GM18868 (cell line): ENCODE measurements around the gene SNX30.
A peak's percentile ranks its signal among the peaks of the same experiment; 100 is the strongest.

Experiments used
- ATAC-seq: cut with Tn5 transposase; IDR thresholded peaks from one replicate; pipeline ENCODE4 v1.9.1; 2021; ENCODE audit warnings: mild to moderate bottlenecking, moderate library complexity; ENCODE audit not compliant: unreplicated experiment

Gene SNX30

DNA sequence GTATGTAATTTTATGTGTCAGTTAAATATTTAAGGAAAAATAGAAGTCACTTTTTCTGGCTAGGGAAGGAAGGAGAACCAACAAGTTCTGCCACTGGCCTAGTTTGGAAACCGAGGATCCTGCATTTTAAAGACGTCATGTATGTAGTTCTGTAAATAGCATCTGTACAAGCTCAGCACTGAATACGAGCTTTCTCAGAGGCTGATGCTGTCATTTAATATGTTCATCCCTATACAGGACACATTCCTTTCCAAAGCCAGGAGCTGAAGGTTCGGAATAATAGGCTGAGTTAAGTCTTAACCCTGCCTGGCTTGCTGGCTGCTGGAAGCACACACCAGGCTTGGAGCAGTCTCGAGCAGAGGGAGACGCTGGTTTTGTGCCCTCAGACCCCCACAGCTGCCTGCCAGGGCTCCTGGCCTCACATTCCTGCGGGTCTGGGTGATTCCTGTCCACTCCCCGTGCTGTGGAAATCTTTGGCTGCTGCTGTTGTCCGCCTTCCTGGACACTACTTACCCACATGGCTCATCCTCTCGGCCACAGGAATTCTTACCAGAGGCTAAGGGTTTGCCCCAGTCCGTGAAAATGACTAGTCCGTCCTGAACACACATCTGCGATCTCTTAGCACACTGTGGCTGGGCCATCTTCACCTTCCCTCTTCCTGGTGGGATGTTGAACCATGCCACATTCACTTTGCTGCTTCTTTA lies 103.5 kb downstream of the SNX30 start:
- no peak for ATAC-seq

- no peak for ATAC-seq
Measured at GRCh38 chr9:112854657-112855056, 104.1 kb downstream of the SNX30 start.

DNA sequence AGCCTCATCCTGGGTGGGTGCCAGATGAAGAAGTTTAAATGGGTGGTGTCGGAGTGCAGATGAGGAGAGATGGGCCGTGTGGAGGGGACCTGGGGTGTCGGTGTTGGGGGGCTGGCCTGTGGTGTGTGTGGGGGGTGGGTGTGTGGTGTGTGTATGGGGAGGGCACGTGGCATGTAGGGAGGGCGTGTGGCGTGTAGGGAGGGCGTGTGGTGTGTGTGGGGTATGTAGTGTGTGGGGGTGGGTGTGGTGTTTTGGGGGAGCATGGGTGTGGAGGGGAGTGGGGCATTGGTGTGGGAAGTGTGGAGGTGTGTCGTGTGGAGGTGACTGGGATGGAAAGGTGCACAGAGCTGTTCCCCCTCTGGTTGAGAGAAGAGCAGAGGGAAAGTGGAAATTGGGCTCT lies 105.6 kb downstream of the SNX30 start:
- no peak for ATAC-seq

GRCh38 chr9:112856843-112857242 lies 106.3 kb downstream of the SNX30 start:
- ATAC-seq: no peak

DNA sequence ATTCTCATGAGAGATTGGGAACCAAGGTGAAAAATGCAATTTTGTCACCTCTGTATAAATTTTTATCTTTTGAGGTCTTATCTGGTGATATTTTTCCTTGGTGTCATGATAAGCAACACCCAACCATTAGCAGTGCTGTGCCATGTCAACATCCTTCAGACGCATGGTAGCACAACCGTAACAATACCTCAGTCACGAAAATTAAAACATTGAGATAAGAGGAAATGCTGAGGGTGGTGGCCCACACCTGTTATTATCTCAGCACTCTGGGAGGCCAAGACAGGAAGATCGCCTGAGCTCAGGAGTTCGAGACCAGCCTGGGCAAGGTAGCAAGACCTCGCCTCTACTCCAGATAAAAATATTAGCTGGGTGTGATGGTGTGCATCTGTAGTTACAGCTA lies 107.4 kb downstream of the SNX30 start:
- no peak for ATAC-seq

- peak; percentile 87 for ATAC-seq
Measured at GRCh38 chr9:112858625-112859147, 108.1 kb downstream of the SNX30 start.

DNA sequence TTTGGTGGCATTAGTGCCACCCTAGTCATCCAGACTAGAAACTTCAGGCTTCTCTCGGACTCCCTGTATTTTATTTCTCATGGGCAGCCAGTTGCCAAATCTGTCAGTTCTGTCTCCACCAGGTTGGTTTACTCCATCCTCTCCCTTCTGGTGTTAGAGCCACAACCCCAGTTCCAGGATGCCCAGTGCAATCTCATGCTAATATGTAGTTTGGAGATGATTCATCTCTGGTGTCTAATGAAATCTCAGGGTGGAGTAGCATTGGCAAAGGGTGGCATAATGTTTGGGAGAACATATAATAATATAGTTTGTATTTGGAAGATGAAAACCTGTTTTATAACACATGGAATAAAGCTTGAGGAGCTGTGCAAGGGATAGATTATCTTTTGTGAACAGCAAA lies 109.9 kb downstream of the SNX30 start:
- no peak for ATAC-seq

DNA sequence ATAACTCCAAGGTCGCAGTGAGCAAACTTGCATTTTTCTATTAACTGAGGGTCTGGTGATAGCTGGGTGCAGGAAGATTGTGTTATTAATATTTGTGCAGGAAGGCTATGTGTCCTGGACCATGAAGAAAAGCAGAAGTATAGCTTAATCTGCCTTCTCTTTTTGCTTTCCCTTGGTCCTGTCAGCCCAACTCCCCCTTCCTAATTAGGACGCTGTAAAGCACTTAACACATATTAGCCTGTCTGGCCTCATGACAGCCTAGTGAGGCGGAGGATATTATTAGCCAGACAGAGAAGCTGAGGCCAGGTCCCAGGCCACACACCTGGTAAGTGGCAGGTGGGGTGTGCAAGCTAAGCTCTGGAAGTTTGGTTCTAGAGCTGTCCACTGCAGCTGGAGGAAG lies 110.6 kb downstream of the SNX30 start:
- no peak for ATAC-seq

- no peak for ATAC-seq
Measured at GRCh38 chr9:112861638-112862555, 111.3 kb downstream of the SNX30 start.

- peak; percentile 28 for ATAC-seq
Measured at GRCh38 chr9:112863214-112863613, 112.7 kb downstream of the SNX30 start.

DNA sequence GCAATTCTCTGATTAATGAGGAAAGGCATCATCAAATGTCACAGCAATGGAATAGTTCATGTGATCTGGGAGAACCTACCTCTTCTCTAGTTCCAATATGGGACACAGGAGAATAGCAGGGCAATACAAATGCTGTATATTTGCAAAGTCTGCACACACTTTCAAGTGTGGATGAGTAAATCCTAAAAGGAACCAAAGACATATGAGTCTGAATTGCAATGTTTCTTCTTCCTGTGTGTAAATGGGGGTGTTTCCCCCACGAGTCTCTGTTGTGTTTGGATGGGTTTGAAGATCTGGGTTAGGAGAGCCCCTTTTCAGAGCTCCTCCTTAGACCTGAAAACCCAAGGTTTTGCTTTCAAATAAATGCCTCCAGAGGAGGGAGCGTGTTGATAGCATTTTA lies 113.2 kb downstream of the SNX30 start:
- ATAC-seq: peak; percentile 51

- no peak for ATAC-seq
Measured at GRCh38 chr9:112864403-112864802, 113.8 kb downstream of the SNX30 start.

DNA sequence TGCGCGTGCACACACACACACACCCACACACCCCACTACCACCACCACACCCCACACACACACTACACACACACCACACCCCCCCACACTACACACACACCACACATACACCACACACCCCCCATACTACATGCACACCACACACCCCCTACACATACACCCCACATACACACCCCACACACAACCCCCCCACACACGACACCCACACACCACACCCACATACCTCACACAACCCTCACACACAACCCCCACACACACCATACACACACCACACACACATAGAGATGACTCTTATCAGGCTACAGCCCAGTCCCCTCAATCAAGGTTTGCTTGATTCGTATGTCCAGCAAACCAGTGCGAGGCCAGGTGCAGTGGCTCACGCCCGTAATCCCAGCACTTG lies 114.4 kb downstream of the SNX30 start:
- no peak for ATAC-seq

GRCh38 chr9:112866662-112867274 lies 116.2 kb downstream of the SNX30 start:
- ATAC-seq: no peak

DNA sequence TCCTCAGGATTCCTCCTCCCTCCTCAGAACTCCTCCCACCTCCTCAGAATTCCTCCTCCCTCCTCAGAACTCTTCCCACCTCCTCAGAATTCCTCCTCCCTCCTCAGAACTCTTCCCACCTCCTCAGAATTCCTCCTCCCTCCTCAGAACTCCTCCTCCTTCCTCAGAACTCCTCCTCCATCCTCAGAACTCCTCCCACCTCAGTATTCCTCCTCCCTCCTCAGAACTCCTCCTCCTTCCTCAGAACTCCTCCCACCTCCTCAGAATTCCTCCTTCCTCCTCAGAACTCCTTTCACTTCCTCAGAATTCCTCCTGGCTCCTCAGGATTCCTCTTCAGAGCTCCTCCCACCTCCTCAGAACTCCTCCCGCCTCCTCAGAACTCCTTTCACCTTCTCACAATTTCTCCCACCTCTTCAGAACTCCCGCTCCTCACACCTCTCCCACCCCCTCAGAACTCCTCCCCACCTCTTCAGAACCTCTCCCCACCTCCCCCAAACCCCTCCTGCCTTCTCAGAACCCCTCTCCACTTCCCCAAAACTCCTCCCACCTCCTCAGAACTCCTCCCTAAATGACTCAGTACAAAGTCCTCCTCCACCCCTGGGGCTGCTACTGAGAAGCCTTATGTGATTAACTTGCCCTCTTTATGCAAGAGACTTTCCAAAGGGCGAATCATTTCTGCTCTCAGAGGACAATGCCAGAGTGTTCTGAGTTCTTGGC lies 116.9 kb downstream of the SNX30 start:
- ATAC-seq: no peak

DNA sequence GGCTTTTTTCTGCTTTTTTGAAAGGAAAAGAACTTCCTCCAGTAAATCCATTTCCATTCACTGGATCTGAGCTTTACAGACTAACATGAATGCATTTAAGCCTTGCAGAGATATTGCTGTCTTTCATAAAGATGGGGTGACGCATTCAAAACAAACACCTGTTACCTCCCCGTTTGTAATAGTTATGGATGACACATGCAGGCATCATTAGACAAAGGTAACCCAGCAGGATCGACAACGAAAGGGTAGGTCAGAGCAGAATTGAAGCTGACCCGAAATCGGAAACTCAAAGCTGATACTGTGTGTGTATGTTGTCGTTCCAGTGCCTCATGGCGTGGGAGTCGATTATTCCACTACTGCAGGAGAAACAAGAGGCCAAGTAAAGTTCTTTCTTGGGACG lies 117.9 kb downstream of the SNX30 start:
- ATAC-seq: no peak

GRCh38 chr9:112869041-112869529 lies 118.5 kb downstream of the SNX30 start:
- ATAC-seq: peak; percentile 67

DNA sequence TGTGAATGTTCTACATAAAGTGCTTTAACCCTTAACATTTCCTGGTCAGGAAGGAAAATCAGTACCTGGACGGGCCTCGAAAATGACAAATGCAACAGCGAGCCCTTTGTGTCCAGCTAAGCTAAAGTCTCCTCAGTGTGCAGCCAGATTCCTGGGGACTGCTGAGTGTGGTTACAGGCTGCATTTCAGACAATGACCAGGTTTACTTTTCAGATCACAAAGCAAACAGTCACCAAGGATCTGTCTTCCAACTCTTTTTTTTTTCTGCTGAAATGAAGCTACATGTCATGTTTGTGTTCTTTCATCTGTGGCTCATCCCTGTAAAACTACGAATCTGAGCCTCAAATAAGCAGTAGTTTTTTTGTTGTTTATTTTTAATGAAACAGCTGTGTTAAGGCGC lies 119.4 kb downstream of the SNX30 start:
- no peak for ATAC-seq

- no peak for ATAC-seq
Measured at GRCh38 chr9:112870556-112870955, 120.0 kb downstream of the SNX30 start.

- no peak for ATAC-seq
Measured at GRCh38 chr9:112872019-112872418, 121.5 kb downstream of the SNX30 start.
